Neuron (in vitro differentiated cells): ENCODE results near the gene KDM5B.

Experiments used
- H2AFZ ChIP-seq: one replicate; pipeline ENCODE4 v1.6.1; 2013; ENCODE audit warnings: low read depth, mild to moderate bottlenecking, inconsistent platforms, low read length, moderate library complexity
- H3K27me3 ChIP-seq: one replicate; pipeline ENCODE4 v1.6.1; 2013; ENCODE audit warnings: low read length; ENCODE audit not compliant: insufficient read depth
- H3K36me3 ChIP-seq: one replicate; pipeline ENCODE4 v1.6.1; 2013; ENCODE audit warnings: low read length; ENCODE audit not compliant: insufficient read depth
- H3K4me1 ChIP-seq: one replicate; pipeline ENCODE4 v1.6.1; 2013; ENCODE audit warnings: low read length; ENCODE audit not compliant: insufficient read depth
- H3K4me3 ChIP-seq: 2 replicates; pipeline ENCODE4 v1.5.1; 2013; ENCODE audit warnings: mild to moderate bottlenecking, low read length, moderate library complexity
- H3K9me3 ChIP-seq: one replicate; pipeline ENCODE4 v1.6.1; 2013; ENCODE audit warnings: low read length

Gene KDM5B

DNA sequence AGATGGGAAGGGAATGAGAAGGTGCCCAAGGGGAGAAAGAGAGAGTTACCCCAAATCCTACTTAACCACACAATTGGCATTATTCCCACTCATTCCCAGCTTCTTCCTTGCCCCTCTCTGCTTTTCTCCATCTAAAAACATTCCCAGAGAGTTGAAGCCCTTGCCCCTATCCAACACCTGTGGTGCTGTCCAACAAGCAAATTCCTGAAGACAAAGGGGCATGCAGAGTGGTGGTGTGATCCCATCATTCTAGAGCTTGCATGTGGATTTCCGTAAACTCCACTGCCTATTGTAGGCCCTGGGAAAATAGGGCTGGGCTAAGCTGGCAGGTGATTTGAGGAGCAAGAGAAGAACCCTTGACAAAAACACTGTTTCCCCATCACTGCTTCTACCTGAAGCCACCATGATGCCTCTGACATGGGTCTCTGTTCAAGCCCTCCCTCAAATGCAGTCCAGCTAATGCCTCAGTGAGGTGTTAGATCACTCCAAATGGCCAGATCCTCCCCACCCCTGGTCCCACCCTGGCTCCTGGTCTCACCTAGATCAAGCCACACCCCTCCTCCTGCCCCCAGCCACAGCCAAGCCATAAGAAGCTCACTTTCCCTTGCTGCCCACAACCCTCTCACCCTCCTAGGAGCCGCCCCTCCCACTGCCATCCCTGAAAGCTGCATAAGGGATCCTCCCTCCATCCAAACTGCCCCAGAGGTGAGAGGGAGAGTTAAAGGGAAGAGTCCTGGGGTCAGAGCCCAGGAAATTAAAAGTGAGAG, 127.5 kb downstream of the KDM5B start:
- peaks cover 11% of the 10 kb centered on the region for H3K27me3 ChIP-seq
- H2AFZ ChIP-seq, result no peak overlapping the region
- H3K4me3 ChIP-seq, result no peak overlapping the region

DNA sequence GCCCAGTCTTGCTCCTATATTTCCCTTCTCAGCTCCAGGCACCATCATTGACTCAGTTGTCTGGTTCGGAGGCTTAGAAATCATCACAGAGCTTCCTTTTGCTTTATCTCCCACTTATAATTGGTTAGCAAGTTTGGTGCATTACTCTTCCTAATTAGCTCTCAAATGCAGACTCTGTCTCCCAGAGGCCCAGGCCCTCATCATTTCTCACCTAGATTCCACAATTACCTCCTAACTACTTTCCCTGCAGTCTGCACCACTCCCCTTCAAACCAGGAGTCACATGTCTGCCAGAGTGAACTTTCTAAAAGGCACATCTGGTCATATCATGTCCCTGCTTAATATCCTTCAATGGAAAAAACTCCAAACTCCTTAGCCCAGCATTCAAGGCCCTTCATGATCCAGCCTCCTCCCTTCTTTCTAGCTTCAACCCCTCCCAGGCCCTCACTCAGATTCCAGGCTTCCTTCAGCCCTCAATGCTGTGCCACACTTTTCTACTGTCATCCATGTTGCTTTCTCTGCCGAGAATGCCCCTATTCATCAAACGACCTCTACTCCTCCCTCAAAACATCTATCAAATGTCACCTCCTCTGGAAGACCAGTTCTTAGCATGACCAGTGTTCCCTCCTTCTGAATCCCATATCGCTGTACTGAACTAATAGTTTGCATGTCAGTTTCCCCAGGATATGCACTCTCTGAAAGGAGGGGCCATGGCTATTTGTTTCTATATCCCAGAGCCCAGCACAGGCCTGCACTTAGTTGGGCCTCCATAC, 128.6 kb downstream of the KDM5B start:
- H3K36me3 ChIP-seq, result no peaks in the 10 kb centered on the region
- H3K4me3 ChIP-seq, result no peak overlapping the region
- peaks cover 14% of the 10 kb centered on the region for H3K27me3 ChIP-seq
- no peak overlapping the region for H2AFZ ChIP-seq
- no peaks in the 10 kb centered on the region for H3K4me1 ChIP-seq
- H3K9me3 ChIP-seq, result no peaks in the 10 kb centered on the region

More for the DNA sequence above, 127.5 kb downstream of the KDM5B start:
- Histone ChIP-seq H3K36me3 (no peaks in the 10 kb centered on the region), H3K9me3 (no peaks in the 10 kb centered on the region), H3K4me1 (no peaks in the 10 kb centered on the region)

DNA sequence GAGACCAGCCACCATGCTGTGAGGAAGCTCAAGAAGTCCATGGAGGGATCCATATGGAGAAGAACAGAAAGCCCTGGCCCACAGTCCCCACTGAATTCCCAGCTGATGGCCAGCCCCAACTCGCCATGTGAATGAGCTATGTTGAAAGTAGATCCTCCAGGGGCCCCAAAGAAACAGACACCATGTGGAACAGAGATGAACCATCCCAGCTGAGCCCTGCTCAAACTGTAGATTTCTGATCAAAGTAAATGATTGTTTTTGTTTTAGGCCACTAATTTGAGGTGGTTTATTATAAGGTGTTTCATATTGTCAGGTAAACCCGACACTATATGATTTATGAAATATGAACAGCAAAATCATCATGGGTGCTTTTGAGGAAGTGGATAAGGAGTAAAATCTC, 130.8 kb downstream of the KDM5B start:
- no peaks in the 10 kb centered on the region for H3K36me3 ChIP-seq
- H3K27me3 ChIP-seq, result peaks cover 14% of the 10 kb centered on the region
- no peak overlapping the region for H2AFZ ChIP-seq
- H3K9me3 ChIP-seq, result no peaks in the 10 kb centered on the region
- no peaks in the 10 kb centered on the region for H3K4me1 ChIP-seq
- no peak overlapping the region for H3K4me3 ChIP-seq
